ENCODE measurements around the gene NPM1.

Gene NPM1

GRCh38 chr5:171428168-171428696, 40.6 kb downstream of the NPM1 start:
- no peak for TF ChIP-seq MYC (IDR thresholded peaks at IDR 0.05; ENCODE audit: low read depth, low read length)
- no peak for TF ChIP-seq POLR2A (IDR thresholded peaks at IDR 0.05; ENCODE audit: extremely low read depth, insufficient read length)
- no peak for TF ChIP-seq MAX (IDR thresholded peaks at IDR 0.05; ENCODE audit: low read depth, low read length)
- TF ChIP-seq, protein P1, sequence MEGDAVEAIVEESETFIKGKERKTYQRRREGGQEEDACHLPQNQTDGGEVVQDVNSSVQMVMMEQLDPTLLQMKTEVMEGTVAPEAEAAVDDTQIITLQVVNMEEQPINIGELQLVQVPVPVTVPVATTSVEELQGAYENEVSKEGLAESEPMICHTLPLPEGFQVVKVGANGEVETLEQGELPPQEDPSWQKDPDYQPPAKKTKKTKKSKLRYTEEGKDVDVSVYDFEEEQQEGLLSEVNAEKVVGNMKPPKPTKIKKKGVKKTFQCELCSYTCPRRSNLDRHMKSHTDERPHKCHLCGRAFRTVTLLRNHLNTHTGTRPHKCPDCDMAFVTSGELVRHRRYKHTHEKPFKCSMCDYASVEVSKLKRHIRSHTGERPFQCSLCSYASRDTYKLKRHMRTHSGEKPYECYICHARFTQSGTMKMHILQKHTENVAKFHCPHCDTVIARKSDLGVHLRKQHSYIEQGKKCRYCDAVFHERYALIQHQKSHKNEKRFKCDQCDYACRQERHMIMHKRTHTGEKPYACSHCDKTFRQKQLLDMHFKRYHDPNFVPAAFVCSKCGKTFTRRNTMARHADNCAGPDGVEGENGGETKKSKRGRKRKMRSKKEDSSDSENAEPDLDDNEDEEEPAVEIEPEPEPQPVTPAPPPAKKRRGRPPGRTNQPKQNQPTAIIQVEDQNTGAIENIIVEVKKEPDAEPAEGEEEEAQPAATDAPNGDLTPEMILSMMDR (IDR thresholded peaks at IDR 0.05; ENCODE audit: low read depth, low read length): no peak
- DNase-seq (ENCODE audit: low read depth): no peak
- H3K4me3 ChIP-seq (ENCODE audit: low read depth, low read length): no peak overlapping the region

GRCh38 chr5:171428809-171429542, 41.3 kb downstream of the NPM1 start:
- no peak overlapping the region for H3K4me3 ChIP-seq (ENCODE audit: low read depth, low read length)
- no peak for DNase-seq (ENCODE audit: low read depth)
- TF ChIP-seq POLR2A (IDR thresholded peaks at IDR 0.05; ENCODE audit: extremely low read depth, insufficient read length) (no peak), MAX (IDR thresholded peaks at IDR 0.05; ENCODE audit: low read depth, low read length) (no peak), MYC (IDR thresholded peaks at IDR 0.05; ENCODE audit: low read depth, low read length) (no peak)
- TF ChIP-seq, protein P1 (IDR thresholded peaks at IDR 0.05; ENCODE audit: low read depth, low read length): no peak

DNA sequence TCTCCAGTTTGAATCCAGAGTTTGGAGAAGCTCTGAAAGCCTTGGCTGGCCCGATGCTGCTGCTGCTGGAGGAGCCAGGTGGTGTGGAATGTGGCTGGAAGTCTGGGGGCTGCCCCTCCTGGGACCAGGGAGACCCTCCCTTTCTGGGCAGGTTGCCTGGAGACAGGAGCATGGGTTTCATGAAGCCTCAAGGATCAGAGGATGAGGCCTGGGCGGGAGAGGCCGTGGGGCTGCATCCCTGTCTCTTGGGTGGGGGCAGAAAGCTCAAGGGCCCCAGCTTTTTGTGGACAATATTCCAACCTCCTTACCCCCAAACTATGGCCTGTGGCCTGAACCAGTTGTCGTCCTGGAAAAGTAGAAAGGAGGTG, 41.9 kb downstream of the NPM1 start:
- TF ChIP-seq, protein P1 (IDR thresholded peaks at IDR 0.05; ENCODE audit: low read depth, low read length): no peak
- TF ChIP-seq MAX (IDR thresholded peaks at IDR 0.05; ENCODE audit: low read depth, low read length) (no peak), POLR2A (IDR thresholded peaks at IDR 0.05; ENCODE audit: extremely low read depth, insufficient read length) (no peak), MYC (IDR thresholded peaks at IDR 0.05; ENCODE audit: low read depth, low read length) (no peak)
- no peak overlapping the region for H3K4me3 ChIP-seq (ENCODE audit: low read depth, low read length)
- no peak for DNase-seq (ENCODE audit: low read depth)

DNA sequence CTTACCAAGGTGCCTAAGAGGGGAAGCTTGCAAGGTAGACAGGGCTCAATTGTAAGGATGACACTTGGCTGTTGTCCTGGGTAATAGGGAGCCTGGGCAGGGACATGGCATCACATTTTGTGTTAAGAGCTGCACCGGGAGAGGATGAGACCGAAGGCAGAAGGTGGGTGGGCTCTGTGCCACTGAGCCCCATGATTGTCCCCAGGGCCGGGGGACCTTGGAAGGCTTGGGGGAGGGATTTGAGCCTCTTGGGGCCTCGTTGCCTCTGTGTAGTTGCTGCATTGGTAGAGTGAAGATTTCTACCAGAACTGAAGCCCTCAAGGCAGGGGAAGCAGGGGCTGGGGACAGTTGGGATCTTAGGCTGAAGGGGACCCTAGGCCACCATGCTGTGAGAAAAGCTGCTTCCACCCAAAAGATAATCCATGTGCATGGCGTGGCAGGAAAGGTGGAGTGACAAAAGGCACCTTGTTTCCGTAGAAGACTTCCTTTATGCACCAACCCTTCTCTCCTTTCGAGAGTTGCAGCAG, 43.7 kb downstream of the NPM1 start:
- TF ChIP-seq MAX (IDR thresholded peaks at IDR 0.05; ENCODE audit: low read depth, low read length) (no peak), MYC (IDR thresholded peaks at IDR 0.05; ENCODE audit: low read depth, low read length) (no peak), POLR2A (IDR thresholded peaks at IDR 0.05; ENCODE audit: extremely low read depth, insufficient read length) (no peak)
- TF ChIP-seq, protein P1 (IDR thresholded peaks at IDR 0.05; ENCODE audit: low read depth, low read length): no peak
- no peak overlapping the region for H3K4me3 ChIP-seq (ENCODE audit: low read depth, low read length)
- DNase-seq (ENCODE audit: low read depth): no peak

- no peak for DNase-seq (ENCODE audit: low read depth)
- no peak overlapping the region for H3K4me3 ChIP-seq (ENCODE audit: low read depth, low read length)
- TF ChIP-seq, protein P1 (IDR thresholded peaks at IDR 0.05; ENCODE audit: low read depth, low read length): no peak
- no peak for TF ChIP-seq POLR2A (IDR thresholded peaks at IDR 0.05; ENCODE audit: extremely low read depth, insufficient read length)
- TF ChIP-seq MYC (IDR thresholded peaks at IDR 0.05; ENCODE audit: low read depth, low read length): no peak
- TF ChIP-seq MAX (IDR thresholded peaks at IDR 0.05; ENCODE audit: low read depth, low read length): no peak
These were observed 44.4 kb downstream of the NPM1 start for GRCh38 chr5:171432076-171432475.
